UCSD-AML1 (cell line): Measurements from ENCODE around the gene LRRK1.
"Not testable (repeated sequence)": the region's sequence is repeated elsewhere in the genome, so short reads cannot be mapped to it uniquely, and the experiment has no call there.

Source experiments
- DNase-seq: peaks from one replicate; lab custom pipeline; 2025; ENCODE audit not compliant: unreplicated experiment; lab: John Stamatoyannopoulos, UW

The LRRK1 gene

DNA sequence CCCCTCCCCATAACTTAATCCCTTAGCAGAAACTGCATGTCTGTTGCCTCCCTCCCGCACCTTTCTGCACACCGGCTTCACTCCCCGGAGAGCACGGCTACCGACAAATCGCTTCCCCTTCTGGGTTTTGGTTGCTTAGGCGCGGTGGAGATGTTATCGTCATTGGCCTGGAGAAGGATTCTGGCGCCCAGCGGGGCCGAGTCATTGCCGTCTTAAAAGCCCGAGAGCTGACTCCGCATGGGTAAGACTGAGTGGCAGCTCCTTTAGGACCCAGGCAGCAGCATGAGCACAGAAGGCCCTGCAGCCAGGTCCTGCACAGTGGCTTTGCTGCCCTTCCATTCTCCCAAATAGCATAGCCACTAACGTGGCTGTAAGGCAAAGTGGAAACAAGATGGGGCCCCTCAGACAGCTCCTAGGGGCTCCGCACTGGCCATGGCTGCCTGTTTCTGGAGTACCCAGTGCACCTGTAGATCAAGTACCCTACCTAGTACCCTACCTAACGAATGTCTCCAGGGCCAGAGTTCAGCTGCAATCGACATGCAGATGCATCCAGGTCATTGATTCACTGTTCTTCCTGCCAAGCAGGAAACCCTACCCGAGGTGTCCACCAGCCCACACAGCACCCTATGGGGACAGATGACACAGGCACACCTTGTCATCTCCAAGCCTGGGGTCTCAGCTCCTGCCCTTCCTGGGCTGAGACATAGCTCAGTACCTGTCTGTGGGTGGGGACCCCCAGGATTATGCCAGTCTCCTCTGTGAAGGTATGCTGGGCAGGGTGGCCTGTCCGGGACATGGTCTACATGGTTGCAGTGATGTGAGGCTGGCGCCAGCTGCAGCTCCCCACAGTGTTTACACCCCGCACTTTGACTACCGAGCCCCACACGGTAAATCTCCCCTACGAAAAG is 147.6 kb downstream of the LRRK1 start:
- no peak for DNase-seq

- no peak for DNase-seq
Observed at GRCh38 chr15:101067660-101068522, 148.7 kb downstream of the LRRK1 start.

DNA sequence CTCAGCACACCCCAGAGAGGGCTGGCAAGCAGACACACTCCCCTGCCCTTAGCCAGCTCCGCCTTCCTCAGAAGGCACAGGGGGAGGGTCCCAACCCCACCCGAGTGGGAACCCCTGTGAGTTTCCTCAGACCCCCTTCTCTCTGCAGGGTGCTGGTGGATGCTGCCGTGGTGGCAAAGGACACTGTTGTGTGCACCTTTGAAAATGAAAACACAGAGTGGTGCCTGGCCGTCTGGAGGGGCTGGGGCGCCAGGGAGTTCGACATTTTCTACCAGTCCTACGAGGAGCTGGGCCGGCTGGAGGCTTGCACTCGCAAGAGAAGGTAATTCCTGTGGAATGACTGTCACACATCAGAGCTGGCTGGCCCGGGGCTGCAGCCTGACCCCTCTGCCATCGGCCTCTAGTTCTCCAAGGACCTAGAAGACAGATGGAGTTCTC is 149.4 kb downstream of the LRRK1 start:
- no peak for DNase-seq

GRCh38 chr15:101068961-101069653 is 149.9 kb downstream of the LRRK1 start:
- DNase-seq = no peak

- no peak for DNase-seq
Observed at GRCh38 chr15:101069654-101069973, 150.5 kb downstream of the LRRK1 start.

- no peak for DNase-seq
Observed at GRCh38 chr15:101070024-101070423, 150.9 kb downstream of the LRRK1 start.

DNA sequence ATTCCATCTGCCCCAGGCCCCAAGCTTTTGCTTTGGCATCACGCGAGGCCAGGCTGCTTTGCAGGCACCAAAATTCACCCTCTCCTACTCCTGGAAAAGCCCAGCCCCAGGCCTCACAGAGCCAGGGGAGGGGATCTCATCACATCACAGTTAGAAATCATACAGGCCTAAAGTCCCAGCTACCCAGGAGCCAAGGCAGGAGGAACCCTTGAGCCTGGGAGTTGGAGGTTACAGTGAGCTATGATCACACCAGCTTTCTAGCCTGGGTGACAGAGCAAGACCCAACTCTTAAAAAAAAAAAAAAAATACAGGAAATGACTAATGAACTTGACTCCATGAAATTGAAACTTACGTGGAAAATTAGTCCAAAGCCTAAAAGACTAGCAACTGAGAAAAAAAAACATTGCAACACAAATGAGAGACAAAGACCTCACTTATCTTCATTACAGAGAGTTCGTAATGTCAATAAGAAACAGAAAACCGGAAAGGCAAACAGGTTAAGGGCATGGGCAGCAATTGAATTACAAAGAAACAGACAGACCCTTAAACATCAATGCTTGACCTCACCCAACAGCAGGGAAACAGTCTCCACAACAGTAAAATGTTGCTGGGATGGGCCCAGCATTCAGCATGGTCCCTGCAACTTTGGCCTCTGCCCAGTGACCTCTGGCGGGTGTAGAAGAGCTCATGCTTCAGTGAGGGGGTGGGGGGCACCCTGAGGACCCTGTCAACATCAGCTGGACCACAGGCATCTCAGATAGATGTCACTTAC is 151.5 kb downstream of the LRRK1 start:
- no peak for DNase-seq

- DNase-seq = no peak
Observed at GRCh38 chr15:101071651-101072050, 152.5 kb downstream of the LRRK1 start.

DNA sequence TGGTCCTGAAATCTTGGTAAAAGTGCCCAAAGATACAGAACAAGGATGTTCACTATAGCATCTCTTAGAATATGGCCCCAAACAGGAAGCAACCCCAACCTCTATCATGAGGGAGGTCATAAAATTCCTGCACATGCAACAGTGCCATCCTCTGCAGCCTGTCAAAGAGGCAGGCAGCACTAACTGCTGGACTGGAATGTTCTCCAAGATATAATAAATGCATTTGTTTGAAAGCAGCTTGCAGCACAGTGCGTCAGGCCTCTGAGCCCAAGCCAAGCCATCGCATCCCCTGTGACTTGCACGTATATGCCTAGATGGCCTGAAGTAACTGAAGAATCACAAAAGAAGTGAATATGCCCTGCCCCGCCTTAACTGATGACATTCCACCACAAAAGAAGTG is 153.1 kb downstream of the LRRK1 start:
- not testable (repeated sequence) for DNase-seq

- DNase-seq = not testable (repeated sequence)
Observed at GRCh38 chr15:101077806-101078668, 158.9 kb downstream of the LRRK1 start.

DNA sequence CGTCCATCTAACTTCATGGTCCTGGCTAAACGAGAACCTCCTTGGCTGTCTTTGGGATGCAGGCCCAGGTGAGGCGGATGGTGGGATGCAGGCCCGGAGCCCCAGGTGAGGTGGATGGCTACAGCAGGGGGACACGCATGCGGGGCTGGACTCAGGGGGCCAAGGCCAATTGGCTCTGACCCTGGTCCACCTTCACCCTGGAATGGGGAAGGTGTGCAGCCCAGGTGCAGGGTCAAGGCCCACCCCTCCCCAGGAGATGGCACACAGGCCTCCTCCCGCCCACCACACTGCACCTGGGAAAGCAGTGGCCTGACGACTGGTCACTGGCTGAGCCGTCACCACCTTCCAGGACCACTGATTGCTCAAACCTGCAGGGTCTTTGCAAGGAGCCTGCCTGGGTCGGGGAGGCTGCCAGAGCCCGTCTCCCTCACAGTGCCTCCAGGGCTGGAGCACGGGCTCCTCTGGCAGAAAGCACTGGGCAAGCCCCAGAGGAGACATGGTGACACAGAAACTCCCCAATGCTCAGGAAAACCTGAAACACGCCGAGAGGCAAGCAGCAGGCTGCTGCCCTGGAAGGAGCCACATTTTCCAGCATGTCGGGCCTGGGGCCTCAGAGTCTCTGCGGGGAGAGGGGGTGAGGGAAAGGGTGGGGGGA is 159.6 kb downstream of the LRRK1 start:
- no peak for DNase-seq

DNA sequence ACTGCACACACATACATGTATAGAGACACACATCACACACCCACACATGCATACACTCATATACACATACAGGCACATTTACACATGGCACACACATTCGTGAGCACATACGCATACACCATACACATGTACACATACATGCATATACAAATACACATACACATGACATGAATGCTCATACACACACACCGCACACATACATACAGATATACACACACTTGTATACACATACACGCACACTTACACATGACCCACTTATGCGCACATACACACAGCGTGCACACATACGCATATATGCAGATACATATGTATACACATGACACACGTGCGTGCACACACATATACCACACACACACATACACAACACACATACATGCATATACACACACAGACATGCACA is 162.7 kb downstream of the LRRK1 start:
- no peak for DNase-seq

GRCh38 chr15:101083336-101084045 is 164.3 kb downstream of the LRRK1 start:
- no peak for DNase-seq

- DNase-seq = no peak
Observed at GRCh38 chr15:101084801-101085200, 165.6 kb downstream of the LRRK1 start.

- DNase-seq = no peak
Observed at GRCh38 chr15:101085311-101085700, 166.1 kb downstream of the LRRK1 start.

DNA sequence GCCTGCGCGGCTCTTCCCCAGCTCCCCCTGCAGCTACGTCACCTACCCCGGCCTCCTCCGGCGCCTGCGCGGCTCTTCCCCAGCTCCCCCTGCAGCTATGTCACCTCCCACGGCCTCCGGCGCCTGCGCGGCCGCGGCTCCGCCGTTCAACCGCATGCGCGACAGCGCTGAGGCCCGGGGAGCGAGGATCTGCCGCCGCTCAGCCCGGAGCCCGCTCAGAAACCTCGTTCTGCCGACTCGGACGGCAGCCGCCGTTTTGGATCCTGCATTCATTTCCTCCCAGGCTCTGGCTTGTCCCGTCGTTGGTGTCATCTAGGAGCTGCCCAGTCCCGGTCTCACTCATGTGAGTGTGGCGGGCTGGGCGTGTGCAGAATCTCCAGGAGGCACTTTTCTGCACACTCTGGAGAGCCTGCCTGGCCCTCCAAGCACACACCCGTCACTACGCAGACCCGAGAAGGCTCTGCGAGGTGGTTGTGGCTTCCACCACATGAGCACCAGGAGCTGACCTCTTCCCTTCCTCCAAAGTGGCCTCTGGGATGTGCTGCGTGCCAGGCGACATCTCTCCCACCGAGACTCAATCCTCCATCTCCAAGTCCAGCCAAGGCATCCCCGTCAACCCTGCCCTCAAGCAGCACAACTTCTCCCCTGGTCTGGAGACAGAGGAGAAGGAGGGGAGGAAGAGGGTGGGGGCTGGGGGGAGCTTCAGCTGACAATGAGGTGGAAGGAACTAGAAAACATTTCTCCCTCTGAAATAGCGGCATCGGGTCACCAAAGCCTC is 167.4 kb downstream of the LRRK1 start:
- DNase-seq = no peak

- no peak for DNase-seq
Observed at GRCh38 chr15:101087172-101087769, 168.1 kb downstream of the LRRK1 start.
